Esophagus squamous epithelium (tissue), 4 donors: ENCODE data around the gene PAPPA.

Experiments used
- CTCF ChIP-seq, 6 experiments: fragments of 450-650 bp in 4 of 6; fragments of 200-600 bp in 2 of 6; sonication (generic) in 2 of 6; IDR thresholded peaks; one replicate each; pipeline ENCODE4 v1.5.1; 2016 to 2019; ENCODE audit warnings: antibody characterized with exemption in 6 of 6, mild to moderate bottlenecking in 4 of 6, moderate library complexity in 4 of 6
- POLR2A ChIP-seq, 4 donors: fragments of 450-650 bp; IDR thresholded peaks; one replicate each; pipeline ENCODE4 v1.6.1; 2017; ENCODE audit warnings: antibody characterized with exemption in 4 of 4, mild to moderate bottlenecking in 4 of 4, moderate library complexity in 3 of 4

- no peak for TF ChIP-seq CTCF (IDR thresholded peaks at IDR 0.05)
- TF ChIP-seq POLR2A (IDR thresholded peaks at IDR 0.05): no peak
Measured at GRCh38 chr9:116165912-116166311, 12.3 kb downstream of the PAPPA start.
